ENCODE measurements around the gene GTPBP2. TPM values are rescaled to one million over a fixed set of nuclear protein-coding genes. Genes with fewer than 3 reads are reported as not detected.

Gene GTPBP2
- total and polyA plus RNA-seq, 8 donors = 23.6 to 63.0 (median 39.0) TPM

DNA sequence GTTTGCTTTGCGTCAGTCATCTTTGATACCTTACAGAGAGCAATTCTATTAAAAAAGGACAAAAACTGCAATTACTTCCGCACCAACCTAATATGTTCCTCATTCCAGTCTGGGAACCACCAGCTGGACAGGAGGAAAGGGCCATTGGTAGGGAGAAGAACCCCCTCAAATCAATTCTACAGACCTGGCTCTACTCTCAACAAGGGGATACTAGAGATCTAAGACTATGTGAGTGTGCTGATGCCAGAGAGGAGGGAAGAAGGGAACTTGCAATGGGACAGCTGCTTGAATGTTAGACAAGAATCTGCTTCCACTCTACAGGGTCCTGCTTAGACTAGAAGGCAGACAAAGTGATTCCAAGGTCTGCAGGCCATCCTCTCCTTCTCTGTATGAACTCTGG is 45.2 kb upstream of the GTPBP2 start:
- ATAC-seq (no peak), DNase-seq (no peak), FAIRE-seq (no peak)
- Histone ChIP-seq H3K9me3 (no peaks in the 10 kb centered on the region), H3K4me1 (peaks cover 4 to 19% (median 11%) of the 10 kb centered on the region in 3 donors), H3K27me3 (no peaks in the 10 kb centered on the region), H3K36me3 (peaks cover 4 to 31% (median 6%) of the 10 kb centered on the region in 3 donors), H3K4me3 (no peak overlapping the region), H3K27ac (no peak overlapping the region)
- intact Hi-C loops (cut with DNase I) = no loop called here
- TF ChIP-seq, protein P1, sequence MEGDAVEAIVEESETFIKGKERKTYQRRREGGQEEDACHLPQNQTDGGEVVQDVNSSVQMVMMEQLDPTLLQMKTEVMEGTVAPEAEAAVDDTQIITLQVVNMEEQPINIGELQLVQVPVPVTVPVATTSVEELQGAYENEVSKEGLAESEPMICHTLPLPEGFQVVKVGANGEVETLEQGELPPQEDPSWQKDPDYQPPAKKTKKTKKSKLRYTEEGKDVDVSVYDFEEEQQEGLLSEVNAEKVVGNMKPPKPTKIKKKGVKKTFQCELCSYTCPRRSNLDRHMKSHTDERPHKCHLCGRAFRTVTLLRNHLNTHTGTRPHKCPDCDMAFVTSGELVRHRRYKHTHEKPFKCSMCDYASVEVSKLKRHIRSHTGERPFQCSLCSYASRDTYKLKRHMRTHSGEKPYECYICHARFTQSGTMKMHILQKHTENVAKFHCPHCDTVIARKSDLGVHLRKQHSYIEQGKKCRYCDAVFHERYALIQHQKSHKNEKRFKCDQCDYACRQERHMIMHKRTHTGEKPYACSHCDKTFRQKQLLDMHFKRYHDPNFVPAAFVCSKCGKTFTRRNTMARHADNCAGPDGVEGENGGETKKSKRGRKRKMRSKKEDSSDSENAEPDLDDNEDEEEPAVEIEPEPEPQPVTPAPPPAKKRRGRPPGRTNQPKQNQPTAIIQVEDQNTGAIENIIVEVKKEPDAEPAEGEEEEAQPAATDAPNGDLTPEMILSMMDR (IDR thresholded peaks at IDR 0.05) = no peak
- WGBS, 2 donors = 81 to 90% methylated on average over 2 of the region's 2 CpGs

DNA sequence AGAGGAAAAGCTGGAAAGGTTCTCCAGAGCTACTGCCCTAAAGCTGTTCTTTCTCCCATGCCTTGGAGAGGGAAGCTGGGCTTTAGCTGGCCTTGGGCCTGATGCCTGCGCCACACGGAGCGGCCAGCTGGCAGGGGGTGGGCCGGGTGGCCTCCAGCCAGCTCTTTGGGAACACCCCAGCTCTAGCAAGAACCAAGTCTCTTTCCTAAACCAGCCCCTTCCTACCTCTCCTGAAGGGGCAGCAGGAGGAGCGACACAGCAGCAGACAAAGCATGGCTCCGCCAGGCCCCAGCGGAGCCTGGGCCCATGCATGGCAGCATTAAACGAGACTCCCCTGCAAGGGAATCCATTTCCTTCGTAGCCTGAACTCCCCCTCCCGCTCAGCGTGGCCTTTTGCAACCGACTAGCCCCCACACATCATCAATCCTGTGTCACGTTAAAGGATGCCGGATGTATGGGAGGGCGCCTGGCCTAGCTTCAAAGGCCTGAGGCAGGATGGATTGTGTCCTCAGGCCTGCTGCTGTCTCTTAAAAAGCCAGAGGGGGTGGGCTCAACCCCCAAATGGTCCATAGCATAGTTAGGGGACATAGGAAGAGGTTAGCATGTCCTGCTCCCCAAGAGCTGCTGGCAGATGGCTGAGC is 44.5 kb upstream of the GTPBP2 start:
- H3K27me3 ChIP-seq = no peaks in the 10 kb centered on the region
- H3K9me3 ChIP-seq = no peaks in the 10 kb centered on the region
- peak; percentile 54 to 88 (median 79) for DNase-seq
- ATAC-seq = peak; percentile 64 to 82 (median 76)
- H3K4me3 ChIP-seq = no peak overlapping the region
- 59 to 62% methylated on average over 15 of the region's 15 CpGs for WGBS, 2 donors
- H3K27ac ChIP-seq = peak overlapping the region in 1 of 4 donors; percentile 16
- H3K4me1 ChIP-seq = peaks cover 7 to 19% (median 12%) of the 10 kb centered on the region in 3 donors
- TF ChIP-seq, protein P1 (IDR thresholded peaks at IDR 0.05) = no peak
- intact Hi-C loops (cut with DNase I) = no loop called here
- H3K36me3 ChIP-seq = peaks cover 4 to 31% (median 6%) of the 10 kb centered on the region in 3 donors
- no peak for FAIRE-seq

DNA sequence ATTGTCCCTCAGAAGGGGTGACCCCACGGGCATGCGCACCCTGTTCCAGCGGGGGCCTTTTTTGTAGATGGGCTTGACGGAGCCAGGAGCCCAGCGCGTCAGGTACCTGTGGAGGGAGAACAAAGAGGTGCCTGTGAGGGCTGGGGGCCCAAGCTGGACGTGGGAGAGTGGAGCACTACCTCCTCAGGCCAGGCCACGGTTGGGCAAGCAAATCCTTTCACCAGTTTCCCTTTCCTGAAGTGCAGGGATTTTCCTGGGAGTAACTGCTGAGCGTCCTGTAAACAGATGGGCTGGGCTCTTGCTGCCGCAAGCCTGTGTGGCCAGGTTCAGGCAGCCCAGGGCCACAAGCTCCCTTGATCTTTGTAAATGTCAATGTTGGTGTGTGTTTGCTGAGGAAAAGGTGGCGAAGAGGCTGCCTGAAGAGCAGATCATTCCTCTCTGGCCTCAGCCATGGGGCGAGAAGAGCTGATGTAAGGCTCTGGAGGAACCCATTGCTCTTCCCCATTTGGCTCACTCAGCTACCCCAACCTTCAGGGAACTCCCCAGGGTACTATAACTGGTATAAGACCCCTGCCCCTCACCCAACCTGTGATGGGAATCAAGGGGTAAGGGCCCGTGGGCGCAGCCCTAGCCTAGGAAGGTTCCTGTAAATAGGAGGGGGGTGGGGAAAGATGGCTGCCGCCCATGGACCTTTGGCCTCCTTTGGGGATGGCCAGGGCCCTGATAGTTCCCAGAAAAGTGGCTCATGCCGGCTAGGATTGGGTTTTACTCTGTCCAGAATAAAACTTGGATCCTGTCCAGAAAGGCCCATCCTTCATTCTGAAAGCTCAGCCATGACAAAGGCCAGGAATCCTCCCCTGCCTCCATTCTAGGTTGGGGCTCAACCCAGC is 43.0 kb upstream of the GTPBP2 start:
- intact Hi-C loops (cut with DNase I) = no loop called here
- 75 to 78% methylated on average over 16 of the region's 16 CpGs for whole genome bisulfite sequencing, 2 donors
- Histone ChIP-seq H3K36me3 (peaks cover 0 to 23% (median 6%) of the 10 kb centered on the region in 3 donors), H3K27ac (peak overlapping the region in 1 of 4 donors; percentile 11), H3K9me3 (no peaks in the 10 kb centered on the region), H3K4me3 (no peak overlapping the region), H3K4me1 (peaks cover 18 to 33% (median 24%) of the 10 kb centered on the region in 3 donors), H3K27me3 (no peaks in the 10 kb centered on the region)
- FAIRE-seq (no peak), ATAC-seq (no peak), DNase-seq (peak in 1 of 6 donors; percentile 76)
- TF ChIP-seq, protein P1 (IDR thresholded peaks at IDR 0.05) = no peak

DNA sequence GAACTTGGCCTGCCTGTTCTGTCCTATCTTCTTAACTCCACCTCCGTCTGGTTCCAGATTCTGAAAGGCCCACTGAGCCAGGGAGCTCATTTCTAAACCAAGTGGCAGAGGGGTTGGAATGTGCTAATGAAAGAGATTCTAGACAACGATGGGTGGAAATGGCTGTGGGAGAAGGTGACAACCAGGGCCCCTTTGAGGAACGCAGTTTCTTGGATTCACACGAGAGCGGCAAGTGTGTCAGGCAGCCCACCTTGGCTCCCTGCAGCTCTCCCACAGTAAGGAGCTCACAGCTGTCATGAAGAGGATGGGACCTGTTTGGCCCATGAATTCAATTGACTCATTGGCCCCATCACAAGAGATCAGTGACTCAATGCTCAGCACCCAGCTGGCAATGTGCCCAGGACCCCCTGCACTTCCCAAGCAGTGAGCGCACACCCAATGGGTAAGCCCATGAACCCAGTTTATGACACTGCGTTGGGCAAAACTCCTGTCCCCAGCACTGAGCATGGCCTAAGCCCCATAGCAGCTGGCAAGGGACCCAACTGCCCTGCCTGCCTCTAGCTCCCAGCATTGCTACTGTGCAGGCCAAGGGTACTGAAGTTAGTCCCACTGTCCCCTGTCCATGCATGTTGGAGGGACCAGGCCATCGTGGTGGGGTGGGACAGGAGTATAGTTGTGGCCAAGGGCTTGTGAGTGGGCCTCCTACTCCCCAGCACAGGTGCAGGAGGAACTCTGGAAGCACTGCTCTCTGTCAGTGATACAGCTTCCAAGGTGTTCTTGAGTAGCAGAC is 42.1 kb upstream of the GTPBP2 start:
- no peak overlapping the region for H3K4me3 ChIP-seq
- H3K27ac ChIP-seq = no peak overlapping the region
- H3K4me1 ChIP-seq = peaks cover 18 to 34% (median 24%) of the 10 kb centered on the region in 3 donors
- WGBS, 2 donors = 90 to 93% methylated on average over 8 of the region's 8 CpGs
- TF ChIP-seq, protein P1 (IDR thresholded peaks at IDR 0.05) = no peak
- peak in 1 of 6 donors; percentile 68 for DNase-seq
- no peaks in the 10 kb centered on the region for H3K27me3 ChIP-seq
- intact Hi-C loops (cut with DNase I) = no loop called here
- peaks cover 0 to 17% (median 0%) of the 10 kb centered on the region in 3 donors for H3K36me3 ChIP-seq
- H3K9me3 ChIP-seq = no peaks in the 10 kb centered on the region
- ATAC-seq = no peak
- FAIRE-seq = no peak
